H1 (cell line): Measurements from ENCODE around the gene PI16. TPM values are rescaled to one million over a fixed set of nuclear protein-coding genes. Genes with fewer than 3 reads are reported as not detected.

Source experiments
- CTCF ChIA-PET: fragments of 300-600 bp; sonication (Branson Sonifier 250); formaldehyde crosslinking; loops from one replicate; lab custom pipeline; 2021; ENCODE audit not compliant: partially characterized antibody; lab: Charles Lee
- POLR2A ChIA-PET: fragments of 300-600 bp; sonication (Branson Sonifier 250); formaldehyde crosslinking; loops from one replicate; lab custom pipeline; 2021; ENCODE audit warnings: inconsistent platforms; ENCODE audit not compliant: partially characterized antibody; lab: Charles Lee
- DNase-seq, 2 experiments: peaks; one replicate each; pipeline versions ENCODE4 v3.0.0 to v3.0.0-alpha.2; 2010 to 2022; ENCODE audit warnings: low spot score in 2 of 2, low read depth in 1 of 2, mixed read lengths in 1 of 2
- FAIRE-seq: peaks from 2 replicates; lab custom pipeline; 2011; peaks lifted over from hg19 to GRCh38; lab: Jason Lieb, UNC
- H2AFZ ChIP-seq: 2 replicates; pipeline ENCODE4 v1.8.1; 2012; ENCODE audit warnings: low read length, inconsistent platforms
- H2AK5ac ChIP-seq: 2 replicates; pipeline ENCODE4 v1.6.1; 2013; ENCODE audit warnings: low read depth, low read length
- H2BK120ac ChIP-seq: replicated peaks from 2 replicates; pipeline ENCODE3; 2013; ENCODE audit warnings: low read depth, low read length, inconsistent platforms
- H2BK12ac ChIP-seq: 2 replicates; pipeline ENCODE4 v1.6.1; 2013; ENCODE audit warnings: low read depth, low read length
- H2BK15ac ChIP-seq: 2 replicates; pipeline ENCODE4 v1.6.1; 2013; ENCODE audit warnings: low read length
- H2BK20ac ChIP-seq: 2 replicates; pipeline ENCODE4 v1.6.1; 2013; ENCODE audit warnings: low read length
- H2BK5ac ChIP-seq: 2 replicates; pipeline ENCODE4 v1.6.1; 2013; ENCODE audit warnings: low read depth, low read length
- H3K14ac ChIP-seq: 2 replicates; pipeline ENCODE4 v1.6.1; 2013; ENCODE audit warnings: inconsistent platforms; ENCODE audit not compliant: insufficient read length
- H3K18ac ChIP-seq: 2 replicates; pipeline ENCODE4 v1.6.1; 2013; ENCODE audit warnings: low read length; ENCODE audit errors: extremely low read depth
- H3K23ac ChIP-seq: 2 replicates; pipeline ENCODE4 v1.6.1; 2013; ENCODE audit warnings: inconsistent platforms; ENCODE audit not compliant: insufficient read length
- H3K23me2 ChIP-seq: 2 replicates; pipeline ENCODE4 v1.6.1; 2013; ENCODE audit warnings: low read depth, low read length
- H3K27ac ChIP-seq: 2 replicates; pipeline ENCODE4 v1.6.1; 2011; ENCODE audit warnings: low read depth, low read length, inconsistent platforms
- H3K27me3 ChIP-seq, 4 experiments: replicated peaks in 1 of 4; 1 replicate in 1 of 4; 2 replicates in 3 of 4; pipeline versions ENCODE4 v1.6.1 to v1.8.1; 2011 to 2013; ENCODE audit warnings: low read length in 3 of 4, mild to moderate bottlenecking in 3 of 4, inconsistent platforms in 2 of 4, mixed read lengths in 2 of 4, moderate library complexity in 1 of 4; ENCODE audit not compliant: control insufficient read depth in 3 of 4, insufficient read depth in 3 of 4; ENCODE audit errors: extremely low read depth in 1 of 4
- H3K36me3 ChIP-seq, 4 experiments: 2 replicates each; pipeline versions ENCODE4 v1.6.1 to v1.8.1; 2011 to 2013; ENCODE audit warnings: mild to moderate bottlenecking in 4 of 4, low read length in 3 of 4, moderate library complexity in 2 of 4, control low read depth in 1 of 4, inconsistent platforms in 1 of 4; ENCODE audit not compliant: insufficient read depth in 4 of 4, control insufficient read depth in 2 of 4
- H3K4ac ChIP-seq: replicated peaks from 2 replicates; pipeline ENCODE3; 2013; ENCODE audit warnings: low read length, low read depth, mixed read lengths, inconsistent platforms; ENCODE audit not compliant: insufficient read length
- H3K4me1 ChIP-seq, 4 experiments: replicated peaks in 1 of 4; 1 replicate in 1 of 4; 2 replicates in 3 of 4; pipeline versions ENCODE4 v1.6.1 to v1.8.1; 2011 to 2013; ENCODE audit warnings: low read length in 3 of 4, inconsistent platforms in 2 of 4, mixed read lengths in 1 of 4; ENCODE audit not compliant: insufficient read depth in 4 of 4, control insufficient read depth in 3 of 4
- H3K4me2 ChIP-seq, 2 experiments: 2 replicates each; pipeline versions ENCODE4 v1.6.1 to v1.8.1; 2011 to 2013; ENCODE audit warnings: low read depth in 2 of 2, low read length in 2 of 2, control low read depth in 1 of 2, inconsistent platforms in 1 of 2, mild to moderate bottlenecking in 1 of 2; ENCODE audit not compliant: insufficient read depth in 1 of 2
- H3K4me3 ChIP-seq, 4 experiments: fragments of 200-600, 300-600 bp in 1 of 4; sonication (generic), shearing (Covaris generic), sonication (Bioruptor Twin) in 1 of 4; 2 replicates each; pipeline versions ENCODE4 v1.5.1 to v1.8.1; 2011 to 2016; ENCODE audit warnings: low read length in 4 of 4, low read depth in 3 of 4, control low read depth in 2 of 4, inconsistent platforms in 2 of 4, mild to moderate bottlenecking in 2 of 4, mixed read lengths in 1 of 4, moderate library complexity in 1 of 4; ENCODE audit not compliant: insufficient read depth in 2 of 4; ENCODE audit errors: extremely low read depth in 1 of 4
- H3K56ac ChIP-seq: replicated peaks from 2 replicates; pipeline ENCODE3; 2013; ENCODE audit warnings: low read depth, mild to moderate bottlenecking, mixed read lengths, low read length, inconsistent platforms; ENCODE audit not compliant: insufficient read length
- H3K79me1 ChIP-seq: 2 replicates; pipeline ENCODE4 v1.6.1; 2013; ENCODE audit warnings: low read depth, low read length, control low read depth
- H3K79me2 ChIP-seq, 2 experiments: 2 replicates each; pipeline versions ENCODE4 v1.6.1 to v1.8.1; 2012 to 2013; ENCODE audit warnings: low read length in 2 of 2, mild to moderate bottlenecking in 2 of 2, inconsistent platforms in 1 of 2; ENCODE audit not compliant: insufficient read depth in 2 of 2, control insufficient read depth in 1 of 2
- H3K9ac ChIP-seq, 4 experiments: replicated peaks in 1 of 4; 1 replicate in 1 of 4; 2 replicates in 3 of 4; pipeline versions ENCODE4 v1.6.1 to v1.8.1; 2011 to 2013; ENCODE audit warnings: low read depth in 3 of 4, low read length in 3 of 4, control low read depth in 2 of 4, mild to moderate bottlenecking in 2 of 4, moderate library complexity in 2 of 4, inconsistent platforms in 1 of 4; ENCODE audit errors: extremely low read depth in 1 of 4
- H3K9me3 ChIP-seq, 2 experiments: 2 replicates each; pipeline versions ENCODE4 v1.6.1 to v1.8.1; 2012 to 2013; ENCODE audit warnings: mild to moderate bottlenecking in 2 of 2, moderate library complexity in 2 of 2, control low read depth in 1 of 2, inconsistent platforms in 1 of 2, low read depth in 1 of 2, low read length in 1 of 2, mixed read lengths in 1 of 2; ENCODE audit not compliant: insufficient read depth in 2 of 2
- H4K20me1 ChIP-seq, 2 experiments: replicated peaks in 1 of 2; 2 replicates each; pipeline versions ENCODE3 to v1.8.1; 2011 to 2013; ENCODE audit warnings: inconsistent platforms in 2 of 2, low read length in 2 of 2, mild to moderate bottlenecking in 1 of 2; ENCODE audit not compliant: insufficient read depth in 2 of 2, control insufficient read depth in 1 of 2
- H4K5ac ChIP-seq: 2 replicates; pipeline ENCODE4 v1.6.1; 2013; ENCODE audit warnings: low read length, low read depth, mixed read lengths, inconsistent platforms; ENCODE audit not compliant: insufficient read length
- H4K8ac ChIP-seq: 2 replicates; pipeline ENCODE4 v1.8.0; 2013; ENCODE audit warnings: mild to moderate bottlenecking, moderate library complexity, low read length, inconsistent platforms; ENCODE audit not compliant: insufficient read depth; ENCODE audit errors: extremely low read depth
- H4K91ac ChIP-seq: replicated peaks from 2 replicates; pipeline ENCODE3; 2013; ENCODE audit warnings: low read length, mixed read lengths, inconsistent platforms; ENCODE audit not compliant: insufficient read length
- CHD2 ChIP-seq: IDR thresholded peaks from 2 replicates; pipeline ENCODE4 v1.6.1; 2012; ENCODE audit warnings: low read length, improper control_type of control experiment
- GABPA ChIP-seq: IDR thresholded peaks from 2 replicates; pipeline ENCODE4 v1.6.1; 2011; ENCODE audit warnings: mild to moderate bottlenecking, low read length, moderate library complexity, borderline replicate concordance; ENCODE audit not compliant: insufficient read depth
- WGBS, 2 experiments: shearing (Covaris generic) in 1 of 2; methylation state at CpG; one replicate each; pipeline versions ENCODE4 v1.1.6 to v1.1.7; 2013 to 2015; ENCODE audit warnings: low lambda C conversion rate in 2 of 2, mixed read lengths in 2 of 2, inconsistent platforms in 1 of 2, low coverage in 1 of 2, missing lambda C conversion rate in 1 of 2; ENCODE audit not compliant: insufficient replicate concordance in 2 of 2, insufficient coverage in 1 of 2, insufficient read length in 1 of 2; ENCODE audit errors: extremely low coverage in 1 of 2, missing lambda C conversion rate in 1 of 2; 5-methylcytosine and 5-hydroxymethylcytosine counted together
- polyA plus RNA-seq, 7 experiments: library from polyadenylated mRNA; depleted of rRNA in 3 of 7; stranded (reverse) in 5 of 7; unstranded in 2 of 7; fragments of >200 nt in 5 of 7; fragments of 200-250 nt in 2 of 7; gene quantifications; 1 replicate in 5 of 7; 2 replicates in 1 of 7; 4 replicates in 1 of 7; pipeline versions ENCODE4 v1.2.1 to v1.2.3, GENCODE V29; 2011 to 2013; ENCODE audit warnings: missing spikeins in 2 of 7, mixed read lengths in 2 of 7
- total RNA-seq: library from RNA; stranded (reverse); fragmentation: NEBNext Ultra II Directional; extraction: Animal tissue kit (Norgen Biotek cat#: 25700); gene quantifications from 2 replicates; pipeline ENCODE4 v1.2.1, GENCODE V29; 2021

PI16 gene
- total and polyA plus RNA-seq, 2 of the 8 experiments (the other 6 are each of a cell fraction or from before 2014, with no cell fraction given) = 0.05 TPM; not detected in 1

DNA sequence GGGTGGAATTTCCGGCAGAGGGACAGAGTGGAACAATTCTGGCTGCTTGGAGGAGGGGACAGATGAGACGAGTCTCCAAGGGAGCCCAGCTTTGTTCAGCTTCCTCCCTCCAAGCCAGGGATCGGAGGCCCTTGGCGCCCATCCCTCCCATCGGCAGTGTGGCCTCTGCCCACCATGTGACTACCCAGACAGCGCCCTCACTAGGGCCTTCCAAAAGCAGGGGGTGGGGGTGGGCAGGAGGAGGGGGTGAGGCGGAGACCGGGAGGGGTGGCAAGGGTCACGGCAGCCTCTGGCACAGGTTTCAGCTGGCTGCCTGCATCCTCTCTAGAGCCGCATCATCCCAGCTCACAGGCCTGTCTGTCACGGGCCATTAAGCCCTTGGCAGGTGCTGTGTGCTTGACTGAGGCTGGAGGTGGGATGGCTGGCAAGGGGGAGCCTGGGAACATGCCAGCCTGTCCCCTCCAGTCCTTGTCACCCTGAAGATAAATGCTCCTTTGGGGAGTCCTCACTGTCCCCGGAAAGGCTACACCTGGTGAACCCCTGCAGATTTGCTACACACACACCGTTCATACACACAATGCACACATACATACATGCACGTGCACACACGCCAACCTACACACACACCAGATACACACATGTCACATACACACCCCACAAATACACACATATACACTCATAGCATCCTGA lies 44.7 kb downstream of the PI16 start:
- 84% methylated on average over 12 of the region's 15 CpGs; no CpG with 5 or more reads in 1 of the 2 experiments for WGBS, 2 experiments
- no peak overlapping the region for H2AK5ac ChIP-seq
- DNase-seq = no peak
- no peaks in the 10 kb centered on the region for H4K20me1 ChIP-seq
- H4K5ac ChIP-seq = no peak overlapping the region
- no peak for TF ChIP-seq GABPA
- no peak for TF ChIP-seq CHD2
- H2BK20ac ChIP-seq = no peak overlapping the region
- H2BK12ac ChIP-seq = no peak overlapping the region
- H3K4ac ChIP-seq = no peak overlapping the region
- no peak overlapping the region for H3K27ac ChIP-seq
- no peaks in the 10 kb centered on the region for H3K9me3 ChIP-seq
- H2BK5ac ChIP-seq = no peak overlapping the region
- H3K4me3 ChIP-seq = no peak overlapping the region
- no peak overlapping the region for H4K91ac ChIP-seq
- no peaks in the 10 kb centered on the region for H3K23me2 ChIP-seq
- no peak overlapping the region for H2BK120ac ChIP-seq
- H3K18ac ChIP-seq = no peak overlapping the region
- no peak overlapping the region for H2AFZ ChIP-seq
- FAIRE-seq = no peak
- H2BK15ac ChIP-seq = 0 out of 2 replicates have a peak overlapping the region, but pooled peaks have one; percentile 81
- no peaks in the 10 kb centered on the region for H3K79me2 ChIP-seq
- H3K36me3 ChIP-seq = no peaks in the 10 kb centered on the region
- H3K4me2 ChIP-seq = no peak overlapping the region
- ChIA-PET POLR2A (interaction anchor here (1.1 to 1.7 kb wide), 2 partner anchors 13 to 14 kb away, joined by 3 to 4 read pairs; no protein-coding TSS in a partner anchor), CTCF (interaction anchor here (1.8 to 2.2 kb wide), 2 partner anchors 18 to 19 kb away, joined by 6 to 12 read pairs; no protein-coding TSS in a partner anchor)
- H4K8ac ChIP-seq = peak overlapping the region; percentile 45; the same call in 1 of the 2 replicates
- no peak overlapping the region for H3K9ac ChIP-seq
- peaks cover 0 to 4% (median 2%) of the 10 kb centered on the region in 4 experiments; a peak in 4 of 7 replicates for H3K4me1 ChIP-seq
- no peak overlapping the region for H3K23ac ChIP-seq
- H3K56ac ChIP-seq = no peak overlapping the region
- H3K79me1 ChIP-seq = no peaks in the 10 kb centered on the region
- no peak overlapping the region for H3K14ac ChIP-seq
- H3K27me3 ChIP-seq = no peaks in the 10 kb centered on the region
